GM12874 (cell line): ENCODE results near the gene AP2B1.

Experiments used
- TF ChIP-seq, protein P1 (sequence below): IDR thresholded peaks from 2 replicates; pipeline ENCODE4 v1.5.1; 2011; ENCODE audit warnings: low read depth, mild to moderate bottlenecking, control low read depth, low read length, moderate library complexity; ENCODE audit not compliant: insufficient read depth

Gene AP2B1

DNA sequence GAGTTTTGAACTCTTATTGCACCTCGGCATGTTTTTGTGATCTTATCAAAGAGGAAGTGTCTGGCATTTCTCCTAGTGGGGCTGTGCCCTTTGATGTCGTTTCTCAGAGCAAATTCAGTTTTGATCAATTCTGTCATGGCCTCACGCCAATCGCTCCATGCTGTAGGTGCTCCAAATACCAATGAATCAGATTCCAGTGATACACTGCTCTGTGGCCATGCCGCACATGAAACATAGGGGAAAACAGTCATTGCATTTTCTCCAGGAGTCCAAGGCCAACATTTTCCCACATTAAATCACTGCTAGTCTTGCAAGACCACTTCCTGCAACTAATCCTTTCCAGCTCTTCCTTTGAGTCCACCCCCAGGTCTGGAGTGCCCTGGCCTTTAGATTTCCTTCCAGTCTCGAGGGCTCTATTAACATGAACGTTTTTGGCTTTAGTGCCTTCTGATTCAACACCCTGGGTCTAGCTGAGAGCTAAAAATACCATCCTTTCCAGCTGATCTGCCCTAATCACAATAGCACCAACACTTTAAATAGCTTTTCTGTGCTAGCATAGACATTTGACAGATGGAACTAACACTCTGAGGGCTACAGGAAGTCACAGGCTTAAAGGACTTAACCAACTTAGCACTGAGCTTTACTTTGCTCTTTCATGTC lies 126.1 kb downstream of the AP2B1 start:
- TF ChIP-seq, protein P1, sequence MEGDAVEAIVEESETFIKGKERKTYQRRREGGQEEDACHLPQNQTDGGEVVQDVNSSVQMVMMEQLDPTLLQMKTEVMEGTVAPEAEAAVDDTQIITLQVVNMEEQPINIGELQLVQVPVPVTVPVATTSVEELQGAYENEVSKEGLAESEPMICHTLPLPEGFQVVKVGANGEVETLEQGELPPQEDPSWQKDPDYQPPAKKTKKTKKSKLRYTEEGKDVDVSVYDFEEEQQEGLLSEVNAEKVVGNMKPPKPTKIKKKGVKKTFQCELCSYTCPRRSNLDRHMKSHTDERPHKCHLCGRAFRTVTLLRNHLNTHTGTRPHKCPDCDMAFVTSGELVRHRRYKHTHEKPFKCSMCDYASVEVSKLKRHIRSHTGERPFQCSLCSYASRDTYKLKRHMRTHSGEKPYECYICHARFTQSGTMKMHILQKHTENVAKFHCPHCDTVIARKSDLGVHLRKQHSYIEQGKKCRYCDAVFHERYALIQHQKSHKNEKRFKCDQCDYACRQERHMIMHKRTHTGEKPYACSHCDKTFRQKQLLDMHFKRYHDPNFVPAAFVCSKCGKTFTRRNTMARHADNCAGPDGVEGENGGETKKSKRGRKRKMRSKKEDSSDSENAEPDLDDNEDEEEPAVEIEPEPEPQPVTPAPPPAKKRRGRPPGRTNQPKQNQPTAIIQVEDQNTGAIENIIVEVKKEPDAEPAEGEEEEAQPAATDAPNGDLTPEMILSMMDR: no peak

DNA sequence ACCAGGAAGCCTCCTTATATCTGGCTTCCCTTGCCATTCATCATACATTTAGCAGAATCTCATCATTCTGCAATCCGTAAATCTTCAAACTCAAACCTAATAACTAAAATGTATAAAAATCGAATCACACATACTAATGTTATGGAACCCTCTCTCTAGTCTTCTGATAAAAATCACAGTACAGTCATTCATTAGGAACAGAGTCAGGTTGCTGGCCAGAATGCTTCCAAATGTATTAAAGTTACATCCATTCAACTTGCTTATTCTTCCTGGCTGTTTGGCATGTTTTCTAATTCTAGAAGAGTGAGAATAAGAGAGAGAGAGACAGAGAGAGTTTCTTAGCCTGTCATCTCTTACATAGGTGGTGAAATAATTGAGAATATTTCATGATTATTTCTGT lies 127.9 kb downstream of the AP2B1 start:
- TF ChIP-seq, protein P1: no peak

DNA sequence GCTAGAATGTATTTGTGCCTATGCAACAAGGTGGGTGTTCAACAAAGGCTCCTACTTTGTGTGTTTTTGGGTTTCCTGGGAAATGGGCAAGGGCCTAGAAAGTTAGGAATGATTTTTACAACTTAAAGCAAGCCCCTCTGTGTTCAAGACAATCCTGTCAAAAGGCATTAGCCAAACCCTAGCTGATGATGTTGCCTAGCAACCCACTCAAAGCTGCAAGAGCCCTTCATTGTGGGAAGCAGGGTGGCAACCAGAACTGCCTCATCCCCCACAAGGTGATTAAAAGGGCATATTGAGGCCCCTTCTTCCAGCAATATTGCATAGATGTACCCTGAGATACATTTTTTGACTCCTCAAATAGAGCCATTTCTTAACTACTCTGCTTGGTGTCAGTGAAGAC lies 128.3 kb downstream of the AP2B1 start:
- TF ChIP-seq, protein P1: no peak

DNA sequence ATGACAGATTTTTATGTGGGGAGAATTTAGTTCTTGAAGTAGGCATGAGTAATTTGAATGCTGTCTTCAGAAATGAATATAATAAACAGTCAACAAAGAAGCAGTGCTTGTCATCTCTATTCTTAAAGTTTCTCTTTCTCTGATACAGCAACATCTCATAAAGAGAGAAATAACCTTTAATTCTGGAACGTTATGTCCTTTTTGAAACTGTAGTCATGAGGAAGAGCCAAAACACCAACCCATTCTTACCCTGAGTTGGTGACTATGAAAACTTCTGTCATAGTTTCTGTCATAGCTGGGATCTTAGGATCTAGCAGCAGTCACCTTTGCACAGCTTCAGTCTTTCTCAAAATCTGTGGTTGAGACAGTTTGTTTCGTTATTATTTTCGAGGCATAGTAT lies 129.1 kb downstream of the AP2B1 start:
- TF ChIP-seq, protein P1: no peak

DNA sequence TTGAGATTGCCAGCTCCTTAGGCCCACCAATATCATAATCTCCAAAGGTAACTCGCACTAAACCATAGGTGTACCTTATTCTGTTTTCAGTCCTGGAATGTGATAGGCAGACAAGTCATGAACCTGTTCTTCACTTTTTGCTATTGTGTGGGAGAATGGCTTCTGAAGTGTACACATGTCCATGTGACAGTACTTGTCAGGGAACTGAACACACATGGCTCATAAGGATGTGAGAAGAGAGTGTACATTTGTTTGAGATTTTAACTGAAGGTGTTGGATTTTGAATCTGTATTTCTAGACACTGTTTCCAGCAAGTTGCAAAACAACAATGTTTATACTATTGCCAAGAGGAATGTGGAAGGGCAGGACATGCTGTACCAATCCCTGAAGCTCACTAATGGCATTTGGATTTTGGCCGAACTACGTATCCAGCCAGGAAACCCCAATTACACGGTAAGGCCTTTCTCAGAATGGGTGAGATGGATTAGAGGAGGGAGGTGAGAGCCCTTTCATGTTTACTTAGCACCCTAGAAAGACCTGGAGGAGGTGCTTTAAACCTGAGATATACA lies 129.9 kb downstream of the AP2B1 start:
- TF ChIP-seq, protein P1: no peak

DNA sequence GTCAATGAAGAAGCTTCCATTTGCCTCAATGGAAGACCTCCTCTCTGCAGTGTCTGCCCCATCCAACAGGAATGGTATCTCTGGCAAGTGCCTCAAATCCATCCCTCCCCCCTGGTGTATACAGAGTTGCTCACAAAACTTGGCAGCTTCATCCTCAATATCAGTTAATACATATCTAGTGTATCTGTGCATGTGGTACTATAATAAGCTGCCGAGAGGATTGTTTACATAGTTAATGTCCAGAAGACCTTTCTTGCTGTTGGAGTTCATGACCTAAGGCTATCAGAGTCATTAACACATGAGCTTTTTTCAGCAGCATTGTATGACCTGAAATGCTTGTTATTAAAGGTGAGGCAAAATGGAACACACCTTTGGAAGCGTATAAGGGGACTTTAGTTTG lies 130.4 kb downstream of the AP2B1 start:
- TF ChIP-seq, protein P1: no peak

DNA sequence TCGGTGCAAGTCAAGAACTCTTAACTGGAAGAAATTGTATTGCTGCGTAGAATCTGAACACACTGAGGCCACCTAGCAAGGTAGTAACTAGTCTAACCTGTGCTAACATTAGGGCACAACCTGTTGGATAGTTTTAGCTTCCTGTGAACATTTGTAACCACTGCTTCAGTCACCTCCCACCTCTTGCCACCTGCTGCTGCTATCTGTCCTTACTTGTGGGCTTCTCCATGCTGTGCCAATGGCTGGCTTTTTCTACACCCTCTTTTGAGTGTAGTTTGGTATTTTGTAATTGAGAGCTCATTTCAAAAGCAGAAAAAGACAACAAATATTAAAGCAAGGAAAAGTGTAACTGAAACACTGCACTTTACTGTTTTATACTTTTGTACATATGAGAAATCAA lies 136.6 kb downstream of the AP2B1 start:
- TF ChIP-seq, protein P1: no peak

DNA sequence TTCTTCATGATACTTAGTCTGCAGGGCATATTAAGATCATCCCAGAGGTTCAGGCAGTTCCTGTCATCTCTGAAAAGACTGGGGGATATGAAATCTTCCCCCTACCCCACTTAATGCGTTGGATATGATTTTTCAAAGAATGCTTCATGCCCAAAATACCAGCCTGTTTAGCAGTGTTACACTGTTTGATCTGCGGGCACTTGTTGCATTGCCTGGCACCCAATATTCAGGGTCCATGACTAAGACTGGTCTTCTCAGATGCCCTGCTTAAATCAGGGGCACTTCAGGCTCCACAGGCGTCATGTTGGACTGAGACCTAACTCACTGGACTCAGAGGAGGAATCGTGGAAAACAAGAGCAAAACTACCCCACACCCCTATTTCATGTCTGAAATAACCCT lies 137.9 kb downstream of the AP2B1 start:
- TF ChIP-seq, protein P1: no peak
